Stimulated activated naive B cell treated with anti-CD40 and anti-IgM and Interleukin-4, amounts not matched to agents 10 μg/mL and 1 μg/mL and 100 μg/mL, for 72 hours (primary cell): ENCODE data around the gene NELFB.
A peak's percentile ranks its signal among the peaks of the same experiment; 100 is the strongest.

Experiments used
- ATAC-seq, 2 donors: fragments of 150-1000 bp; cut with Tn5 transposase; replicated peaks; 2 replicates each; pipeline ENCODE4 v1.10.0; 2021; ENCODE audit warnings: moderate library complexity in 1 of 2
- DNase-seq: peaks from one replicate; pipeline ENCODE4 v3.0.0; 2021
- H3K27ac Mint-ChIP-seq: one replicate; pipeline ENCODE4 v1.8.0; 2022; ENCODE audit warnings: mild to moderate bottlenecking, mixed read lengths
- H3K27me3 Mint-ChIP-seq, 2 donors: one replicate each; pipeline ENCODE4 v1.8.0; 2022; ENCODE audit warnings: mixed read lengths in 2 of 2
- H3K36me3 Mint-ChIP-seq, 2 donors: one replicate each; pipeline ENCODE4 v1.8.0; 2022; ENCODE audit warnings: mixed read lengths in 2 of 2, mild to moderate bottlenecking in 1 of 2
- H3K4me1 Mint-ChIP-seq, 2 donors: one replicate each; pipeline ENCODE4 v1.8.0; 2022; ENCODE audit warnings: mixed read lengths in 2 of 2, mild to moderate bottlenecking in 1 of 2
- H3K4me3 Mint-ChIP-seq, 2 donors: one replicate each; pipeline ENCODE4 v1.8.0; 2022; ENCODE audit warnings: mild to moderate bottlenecking in 2 of 2, mixed read lengths in 2 of 2, moderate library complexity in 1 of 2
- H3K9me3 Mint-ChIP-seq, 2 donors: one replicate each; pipeline ENCODE4 v1.8.0; 2022; ENCODE audit warnings: mixed read lengths in 2 of 2, mild to moderate bottlenecking in 1 of 2

Gene NELFB

DNA sequence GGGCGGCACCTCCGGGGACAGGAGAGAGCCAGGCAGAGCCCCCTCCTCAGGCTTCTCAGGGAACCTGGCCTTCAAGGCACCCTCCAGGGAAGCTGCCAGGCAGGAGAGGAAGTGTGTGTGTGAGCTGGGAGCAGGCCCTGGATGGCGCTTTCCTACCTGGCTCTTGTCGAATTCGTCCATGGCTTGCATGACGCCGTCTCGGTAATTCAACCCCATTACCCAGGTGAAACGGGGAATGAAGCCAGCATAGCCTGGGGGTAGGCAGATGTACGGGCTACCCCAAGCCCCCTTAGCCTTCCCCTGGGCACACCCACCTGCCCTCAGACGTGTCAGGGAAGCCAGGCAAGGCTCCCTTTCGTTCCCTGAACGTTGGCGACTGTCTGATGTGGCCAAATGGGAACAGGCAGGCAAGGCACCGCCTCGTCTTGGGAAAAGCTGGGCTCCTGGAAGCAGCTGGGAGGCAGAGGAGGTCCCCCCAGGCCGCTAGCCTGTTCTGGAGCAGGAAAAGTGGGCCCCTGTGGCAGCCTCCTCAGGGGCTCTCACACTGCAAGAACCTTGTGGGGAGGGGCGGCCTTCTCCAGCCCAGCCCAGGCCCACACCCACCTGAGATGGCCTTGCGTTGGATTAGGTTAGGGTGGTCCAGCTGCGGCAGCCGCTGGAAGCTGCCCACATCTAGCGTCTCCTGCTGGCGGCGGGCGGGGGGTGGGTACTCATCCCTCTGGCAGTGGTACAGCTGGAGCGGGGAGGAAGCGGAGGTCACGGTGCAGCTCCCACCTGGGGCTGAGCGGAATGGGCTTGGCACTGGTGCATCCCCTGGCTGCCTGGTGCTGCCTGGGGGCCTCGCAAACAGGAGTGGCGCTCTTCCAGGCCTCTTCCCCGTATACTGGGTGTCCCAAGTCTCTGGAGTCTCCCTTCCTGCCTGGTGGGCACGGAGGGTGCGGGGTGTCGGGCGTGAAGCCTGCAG lies 10.4 kb upstream of the NELFB start:
- no peaks in the 10 kb centered on the region for H3K9me3 Mint-ChIP-seq
- no peaks in the 10 kb centered on the region for H3K27me3 Mint-ChIP-seq
- peaks cover 15 to 30% of the 10 kb centered on the region in 2 donors for H3K36me3 Mint-ChIP-seq
- ATAC-seq = no peak
- peak overlapping the region; percentile 89 for H3K27ac Mint-ChIP-seq
- peaks cover 21 to 33% of the 10 kb centered on the region in 2 donors for H3K4me1 Mint-ChIP-seq
- no peak overlapping the region for H3K4me3 Mint-ChIP-seq
- DNase-seq = no peak

DNA sequence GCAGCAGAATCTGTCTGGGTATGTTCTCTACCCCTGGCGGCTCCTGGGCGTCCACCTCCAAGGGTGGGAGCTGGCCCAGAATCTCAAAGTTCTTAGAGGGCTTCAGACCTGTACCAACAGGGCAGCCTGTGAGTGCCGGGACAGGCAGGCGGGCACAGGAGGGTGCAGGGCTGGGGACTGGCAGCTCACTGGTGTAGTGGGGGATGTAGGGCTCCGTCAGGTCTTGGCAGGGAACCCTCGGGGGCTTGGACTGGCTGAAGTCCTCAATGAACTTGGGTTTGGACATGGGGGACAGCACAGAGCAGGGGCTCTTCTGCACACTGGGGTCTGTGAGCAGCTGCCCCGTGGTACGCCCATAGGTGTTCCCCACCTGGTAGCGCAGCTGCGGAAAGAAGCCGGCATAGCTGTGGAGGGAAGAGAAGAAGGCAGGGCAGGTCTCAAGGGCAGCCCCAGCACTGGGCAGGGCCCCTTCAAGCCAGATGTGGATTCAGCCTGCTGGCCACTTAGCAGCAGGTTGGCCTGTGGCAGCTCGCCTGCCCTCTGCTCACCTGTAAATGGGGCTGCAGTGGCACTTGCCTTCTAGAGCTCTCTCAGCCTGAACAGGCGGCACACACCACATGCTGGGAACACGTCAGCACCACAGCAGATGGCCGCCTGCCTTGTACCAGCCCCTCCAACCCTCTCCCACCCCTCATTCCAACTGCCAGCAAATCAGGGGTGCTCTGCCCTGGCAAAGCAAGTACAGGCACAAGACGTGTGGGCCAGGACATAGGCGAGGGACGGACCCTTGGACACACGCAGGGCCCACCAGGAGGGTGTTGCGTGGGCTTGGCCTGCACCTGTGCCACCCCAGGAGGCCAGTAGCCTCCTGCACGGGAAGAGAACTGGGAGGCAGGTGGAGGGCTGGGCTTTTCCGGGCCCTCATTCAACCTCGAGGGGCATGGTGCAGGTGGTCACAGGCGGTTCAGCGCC lies 9.4 kb upstream of the NELFB start:
- H3K27me3 Mint-ChIP-seq = no peaks in the 10 kb centered on the region
- H3K9me3 Mint-ChIP-seq = no peaks in the 10 kb centered on the region
- H3K4me1 Mint-ChIP-seq = peaks cover 21 to 32% of the 10 kb centered on the region in 2 donors
- no peak overlapping the region for H3K4me3 Mint-ChIP-seq
- no peak for ATAC-seq
- DNase-seq = no peak
- H3K27ac Mint-ChIP-seq = peak overlapping the region; percentile 3
- H3K36me3 Mint-ChIP-seq = peaks cover 15 to 30% of the 10 kb centered on the region in 2 donors

DNA sequence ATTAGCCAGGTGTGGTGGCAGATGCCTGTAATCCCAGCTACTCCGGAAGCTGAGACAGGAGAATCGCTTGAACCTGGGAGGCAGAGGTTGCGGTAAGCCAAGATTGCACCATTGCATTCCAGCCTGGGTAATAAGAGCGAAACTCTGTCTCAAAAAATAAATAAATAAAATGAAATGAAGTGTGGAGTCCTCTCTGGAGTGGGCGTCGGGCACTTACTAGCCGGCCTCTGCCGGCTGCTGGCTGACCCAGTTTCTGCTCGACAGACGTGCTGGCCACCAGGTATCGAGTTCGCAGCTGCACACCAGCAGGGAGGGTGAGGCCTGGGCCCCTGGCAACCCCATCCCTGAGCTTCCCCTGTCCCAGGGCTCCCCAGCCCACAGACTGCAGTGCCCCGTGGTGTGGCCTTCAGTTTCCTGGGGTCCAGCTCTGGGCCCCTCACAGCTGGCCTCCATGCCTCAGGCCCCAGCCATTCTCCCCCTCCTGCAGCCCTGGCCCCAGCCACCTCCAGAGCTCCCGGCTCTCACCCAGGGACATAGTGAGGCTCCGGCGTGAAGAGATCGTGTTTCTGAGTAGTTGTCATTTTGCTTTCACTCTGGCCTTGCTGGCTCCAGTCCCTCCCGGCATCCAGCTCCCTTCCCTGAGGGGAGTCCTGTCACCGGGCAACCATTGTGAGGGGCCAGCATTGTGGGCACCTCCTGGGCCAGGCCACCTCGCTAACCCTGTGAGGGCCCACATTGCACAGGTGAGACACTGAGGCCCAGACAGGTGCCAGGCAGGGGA lies 7.8 kb upstream of the NELFB start:
- Mint-ChIP-seq H3K27ac (no peak overlapping the region), H3K9me3 (no peaks in the 10 kb centered on the region), H3K4me1 (peaks cover 17 to 28% of the 10 kb centered on the region in 2 donors), H3K36me3 (peaks cover 9 to 22% of the 10 kb centered on the region in 2 donors), H3K4me3 (no peak overlapping the region), H3K27me3 (no peaks in the 10 kb centered on the region)
- DNase-seq (no peak), ATAC-seq (no peak)

DNA sequence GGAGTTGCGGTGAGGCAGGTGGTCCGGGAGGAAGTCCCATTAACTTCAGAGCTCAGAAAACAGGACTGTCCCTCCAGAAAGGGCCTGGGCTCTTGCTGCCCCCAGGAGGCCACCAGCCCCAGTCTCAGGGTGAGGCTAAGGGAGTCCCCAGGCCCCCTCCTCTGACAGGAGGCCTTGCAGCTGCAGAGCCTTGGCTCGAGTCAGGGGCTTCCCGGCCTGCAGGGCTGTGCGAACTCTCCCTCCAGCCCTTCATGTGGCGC lies 7.3 kb upstream of the NELFB start:
- Mint-ChIP-seq H3K4me1 (peaks cover 14 to 22% of the 10 kb centered on the region in 2 donors), H3K36me3 (peaks cover 4 to 17% of the 10 kb centered on the region in 2 donors), H3K27me3 (no peaks in the 10 kb centered on the region), H3K4me3 (no peak overlapping the region), H3K9me3 (no peaks in the 10 kb centered on the region), H3K27ac (no peak overlapping the region)
- DNase-seq (no peak), ATAC-seq (no peak)

DNA sequence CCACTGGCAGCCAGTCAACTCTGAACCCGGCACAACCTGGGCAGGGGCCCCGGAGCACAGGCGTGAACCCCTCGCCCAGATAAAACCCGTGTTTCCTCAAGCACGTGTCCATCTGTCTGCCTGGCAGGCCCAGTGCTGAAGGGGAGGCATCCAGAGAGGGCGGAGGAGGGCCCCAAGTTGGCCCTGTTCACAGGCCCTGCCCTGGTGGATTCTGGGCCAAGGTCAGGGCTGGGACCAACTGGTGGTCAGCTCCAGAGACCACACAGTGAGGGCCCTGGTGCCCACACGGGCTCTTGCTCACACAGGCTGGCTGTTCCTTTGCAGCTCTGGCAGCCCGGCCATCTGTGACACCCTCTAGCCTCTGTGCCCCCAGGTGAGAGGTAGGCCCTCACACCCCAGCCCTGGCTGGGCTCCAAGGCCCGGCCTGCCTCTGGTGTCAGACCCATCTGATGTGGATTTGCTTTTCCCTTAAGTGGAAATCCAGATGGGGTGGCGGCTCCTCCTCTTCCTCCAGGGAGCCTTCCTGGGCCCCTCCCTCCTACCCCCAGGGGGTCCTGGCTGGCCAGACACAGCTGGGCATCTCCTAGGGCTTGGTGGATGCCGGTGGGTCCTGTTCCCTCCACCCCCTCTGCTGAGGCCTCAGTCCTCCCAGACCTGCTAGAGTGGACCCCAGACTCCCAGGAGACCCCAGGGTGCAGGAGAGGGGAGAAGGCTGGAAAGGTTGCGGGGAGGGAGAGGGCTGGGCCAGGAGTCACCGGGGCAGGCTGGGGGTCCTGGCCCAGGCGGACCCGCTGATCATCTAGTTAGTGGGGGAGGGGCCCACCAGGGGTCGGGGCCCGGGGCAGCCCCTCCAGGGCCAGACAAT lies 4.6 kb upstream of the NELFB start:
- Mint-ChIP-seq H3K9me3 (no peaks in the 10 kb centered on the region), H3K4me1 (peaks cover 10 to 21% of the 10 kb centered on the region in 2 donors), H3K27ac (no peak overlapping the region), H3K4me3 (no peak overlapping the region), H3K36me3 (no peaks in the 10 kb centered on the region), H3K27me3 (no peaks in the 10 kb centered on the region)
- ATAC-seq (no peak), DNase-seq (no peak)

- no peaks in the 10 kb centered on the region for H3K9me3 Mint-ChIP-seq
- DNase-seq (no peak), ATAC-seq (no peak)
- peaks cover 10 to 24% of the 10 kb centered on the region in 2 donors for H3K4me1 Mint-ChIP-seq
- H3K4me3 Mint-ChIP-seq = no peak within 1 kb of the TSS
- no peaks in the 10 kb centered on the region for H3K36me3 Mint-ChIP-seq
- H3K27ac Mint-ChIP-seq = no peak within 1 kb of the TSS
- no peaks in the 10 kb centered on the region for H3K27me3 Mint-ChIP-seq
Observed at GRCh38 chr9:137251194-137251461, 4.0 kb upstream of the NELFB start, which contains the start of gene STPG3. STPG3 (plus strand) TSS chr9:137251286; CDS start chr9:137251287, 1 bp downstream.

DNA sequence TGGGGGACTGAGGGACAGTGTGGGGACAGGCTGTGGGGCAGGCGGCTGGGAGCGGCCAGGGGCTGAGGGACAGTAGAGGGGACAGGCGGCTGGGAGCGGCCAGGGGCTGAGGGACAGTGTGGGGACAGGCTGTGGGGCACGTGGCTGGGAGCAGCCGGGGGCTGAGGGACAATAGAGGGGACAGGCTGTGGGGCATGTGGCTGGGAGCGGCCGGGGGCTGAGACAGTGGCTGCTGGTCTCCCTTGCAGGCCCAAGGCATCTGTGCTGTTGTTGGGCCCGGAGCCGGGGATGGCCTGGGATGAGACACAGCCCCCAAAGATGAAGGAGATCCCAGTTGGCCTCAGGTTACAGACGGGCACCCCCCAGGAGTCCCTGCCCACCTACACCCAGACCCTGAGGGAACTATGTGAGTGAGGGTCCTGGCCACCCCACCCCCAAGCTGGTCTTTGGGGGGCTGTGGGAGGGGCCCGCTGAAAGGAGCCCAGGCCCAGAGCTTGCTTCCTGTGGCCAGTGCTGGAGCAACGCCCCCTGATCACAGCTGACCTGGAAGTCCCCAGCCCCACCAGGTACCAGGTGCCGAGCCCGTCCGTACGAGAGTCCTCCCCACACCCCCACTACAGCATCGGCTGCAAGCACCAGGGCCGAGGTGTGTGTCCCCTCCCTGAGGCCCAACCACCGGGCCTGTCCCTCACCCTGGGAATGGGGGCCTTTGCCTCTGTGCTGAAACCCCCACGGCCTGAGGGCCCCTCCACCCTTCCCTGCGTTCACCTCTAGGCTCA lies 3.4 kb upstream of the NELFB start:
- no peak for ATAC-seq

GRCh38 chr9:137252555-137253506 lies 2.3 kb upstream of the NELFB start:
- ATAC-seq (no peak), DNase-seq (no peak)
- H3K4me1 Mint-ChIP-seq = peaks cover 18 to 32% of the 10 kb centered on the region in 2 donors
- no peaks in the 10 kb centered on the region for H3K9me3 Mint-ChIP-seq
- no peak overlapping the region for H3K4me3 Mint-ChIP-seq
- H3K27me3 Mint-ChIP-seq = no peaks in the 10 kb centered on the region
- H3K36me3 Mint-ChIP-seq = peaks cover 0 to 8% of the 10 kb centered on the region in 2 donors
- H3K27ac Mint-ChIP-seq = no peak overlapping the region

More for the DNA sequence above, 3.4 kb upstream of the NELFB start:
- DNase-seq = no peak
- Mint-ChIP-seq H3K4me1 (peaks cover 15 to 30% of the 10 kb centered on the region in 2 donors), H3K4me3 (no peak overlapping the region), H3K27ac (no peak overlapping the region), H3K36me3 (peaks cover 0 to 3% of the 10 kb centered on the region in 2 donors), H3K9me3 (no peaks in the 10 kb centered on the region), H3K27me3 (no peaks in the 10 kb centered on the region)

- DNase-seq = no peak
- ATAC-seq = no peak
- Mint-ChIP-seq H3K36me3 (peaks cover 0 to 8% of the 10 kb centered on the region in 2 donors), H3K27ac (peak overlapping the region; percentile 84), H3K9me3 (no peaks in the 10 kb centered on the region), H3K4me1 (peaks cover 18 to 32% of the 10 kb centered on the region in 2 donors), H3K4me3 (peak overlapping the region; percentile 82), H3K27me3 (no peaks in the 10 kb centered on the region)
Observed at GRCh38 chr9:137253717-137254623, 1.2 kb upstream of the NELFB start.

GRCh38 chr9:137255448-137256114 lies 454 bp downstream of the NELFB start:
- ATAC-seq (peak; percentile 54 to 62), DNase-seq (no peak)
- H3K27ac Mint-ChIP-seq = peak overlapping the region; percentile 77
- H3K36me3 Mint-ChIP-seq = peaks cover 0 to 8% of the 10 kb centered on the region in 2 donors
- no peaks in the 10 kb centered on the region for H3K27me3 Mint-ChIP-seq
- peak overlapping the region; percentile 81 to 82 for H3K4me3 Mint-ChIP-seq
- H3K9me3 Mint-ChIP-seq = no peaks in the 10 kb centered on the region
- H3K4me1 Mint-ChIP-seq = peaks cover 18 to 32% of the 10 kb centered on the region in 2 donors

- DNase-seq (no peak), ATAC-seq (no peak)
- peaks cover 18 to 28% of the 10 kb centered on the region in 2 donors for H3K4me1 Mint-ChIP-seq
- no peaks in the 10 kb centered on the region for H3K9me3 Mint-ChIP-seq
- H3K27ac Mint-ChIP-seq = peak overlapping the region; percentile 42
- peaks cover under 1 to 8% of the 10 kb centered on the region in 2 donors for H3K36me3 Mint-ChIP-seq
- H3K27me3 Mint-ChIP-seq = no peaks in the 10 kb centered on the region
- H3K4me3 Mint-ChIP-seq = peak overlapping the region; percentile 81 to 82
Observed at GRCh38 chr9:137256362-137256761, 1.2 kb downstream of the NELFB start.
